Measurements from ENCODE around the gene MEX3B.
"Not testable (repeated sequence)": the region's sequence is repeated elsewhere in the genome, so short reads cannot be mapped to it uniquely, and the experiment has no call there.

Gene MEX3B

GRCh38 chr15:82005239-82005638 is 40.6 kb downstream of the MEX3B start:
- Histone ChIP-seq H3K27ac (replicated peaks; ENCODE audit: low read length) (no peak overlapping the region), H2BK5ac (ENCODE audit: low read length) (no peak overlapping the region)

GRCh38 chr15:82003916-82004315 is 41.9 kb downstream of the MEX3B start:
- Histone ChIP-seq H3K18ac (ENCODE audit: low read length) (no peak overlapping the region), H3K4me1 (ENCODE audit: control insufficient read depth in 2 of 2, insufficient read depth in 1 of 2, low read depth in 1 of 2, low read length in 2 of 2) (no peaks in the 10 kb centered on the region), H3K79me1 (ENCODE audit: low read depth, low read length) (no peaks in the 10 kb centered on the region), H2AFZ (ENCODE audit: low read length) (no peak overlapping the region), H4K91ac (ENCODE audit: low read depth, low read length, poor library complexity) (no peak overlapping the region), H2BK5ac (ENCODE audit: low read length) (no peak overlapping the region), H4K8ac (ENCODE audit: low read depth, low read length) (no peak overlapping the region), H3K4me2 (ENCODE audit: insufficient read depth, low read length, poor library complexity, severe bottlenecking) (no peak overlapping the region), H3K9me3 (replicated peaks in 1 of 2; ENCODE audit: control insufficient read depth in 2 of 2, insufficient read depth in 1 of 2, low read depth in 1 of 2, low read length in 2 of 2) (no peaks in the 10 kb centered on the region), H3K4ac (ENCODE audit: low read length) (no peak overlapping the region), H2AK5ac (ENCODE audit: low read depth, low read length) (no peak overlapping the region), H3K4me3 (ENCODE audit: low read length in 2 of 2) (no peak overlapping the region), H3K27ac (replicated peaks; ENCODE audit: low read length) (no peak overlapping the region), H2BK12ac (ENCODE audit: low read length) (no peak overlapping the region), H2BK120ac (ENCODE audit: low read depth, low read length) (no peak overlapping the region), H3K27me3 (ENCODE audit: control insufficient read depth in 3 of 3, insufficient read depth in 3 of 3, low read depth in 1 of 3, low read length in 3 of 3) (no peaks in the 10 kb centered on the region), H3K23ac (ENCODE audit: low read depth, low read length, poor library complexity) (no peak overlapping the region), H3K9ac (ENCODE audit: low read depth, low read length, poor library complexity) (no peak overlapping the region), H3K36me3 (replicated peaks in 1 of 2; ENCODE audit: control insufficient read depth in 2 of 2, insufficient read depth in 2 of 2, low read length in 2 of 2) (no peaks in the 10 kb centered on the region), H3K14ac (ENCODE audit: low read length) (no peak overlapping the region), H2BK15ac (ENCODE audit: low read length) (no peak overlapping the region)
- DNase-seq (ENCODE audit: low spot score): no peak
- no CpG with 5 or more reads among the region's 3 CpGs for WGBS, 2 donors (ENCODE audit: extremely low coverage in 2 of 2, insufficient read length in 2 of 2, insufficient replicate concordance in 1 of 2)

More at GRCh38 chr15:82005239-82005638, 40.6 kb downstream of the MEX3B start:
- Histone ChIP-seq H3K14ac (ENCODE audit: low read length) (no peak overlapping the region), H3K9ac (ENCODE audit: low read depth, low read length, poor library complexity) (no peak overlapping the region), H3K4me1 (ENCODE audit: control insufficient read depth in 2 of 2, insufficient read depth in 1 of 2, low read depth in 1 of 2, low read length in 2 of 2) (no peaks in the 10 kb centered on the region), H4K91ac (ENCODE audit: low read depth, low read length, poor library complexity) (no peak overlapping the region), H2BK12ac (ENCODE audit: low read length) (no peak overlapping the region), H2AK5ac (ENCODE audit: low read depth, low read length) (no peak overlapping the region), H3K4ac (ENCODE audit: low read length) (no peak overlapping the region), H3K4me2 (ENCODE audit: insufficient read depth, low read length, poor library complexity, severe bottlenecking) (no peak overlapping the region), H3K18ac (ENCODE audit: low read length) (no peak overlapping the region), H2BK15ac (ENCODE audit: low read length) (no peak overlapping the region), H4K8ac (ENCODE audit: low read depth, low read length) (no peak overlapping the region), H2BK120ac (ENCODE audit: low read depth, low read length) (no peak overlapping the region), H3K79me1 (ENCODE audit: low read depth, low read length) (no peaks in the 10 kb centered on the region), H3K23ac (ENCODE audit: low read depth, low read length, poor library complexity) (no peak overlapping the region), H2AFZ (ENCODE audit: low read length) (no peak overlapping the region), H3K27me3 (ENCODE audit: control insufficient read depth in 3 of 3, insufficient read depth in 3 of 3, low read depth in 1 of 3, low read length in 3 of 3) (no peaks in the 10 kb centered on the region), H3K4me3 (ENCODE audit: low read length in 2 of 2) (no peak overlapping the region), H3K36me3 (replicated peaks in 1 of 2; ENCODE audit: control insufficient read depth in 2 of 2, insufficient read depth in 2 of 2, low read length in 2 of 2) (no peaks in the 10 kb centered on the region), H3K9me3 (replicated peaks in 1 of 2; ENCODE audit: control insufficient read depth in 2 of 2, insufficient read depth in 1 of 2, low read depth in 1 of 2, low read length in 2 of 2) (no peaks in the 10 kb centered on the region)
- WGBS, 2 donors (ENCODE audit: extremely low coverage in 2 of 2, insufficient read length in 2 of 2, insufficient replicate concordance in 1 of 2): no CpG with 5 or more reads among the region's 1 CpG
- DNase-seq (ENCODE audit: low spot score): no peak

DNA sequence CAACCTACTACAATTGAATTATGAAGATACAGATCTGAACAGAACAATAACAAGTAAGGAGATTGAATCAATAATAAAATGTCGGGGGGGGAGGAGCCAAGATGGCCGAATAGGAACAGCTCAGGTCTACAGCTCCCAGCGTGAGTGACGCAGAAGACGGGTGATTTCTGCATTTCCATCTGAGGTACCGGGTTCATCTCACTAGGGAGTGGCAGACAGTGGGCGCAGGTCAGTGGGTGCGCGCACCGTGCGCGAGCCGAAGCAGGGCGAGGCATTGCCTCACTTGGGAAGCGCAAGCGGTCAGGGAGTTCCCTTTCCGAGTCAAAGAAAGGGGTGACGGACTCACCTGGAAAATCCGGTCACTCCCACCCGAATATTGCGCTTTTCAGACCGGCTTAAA is 50.7 kb downstream of the MEX3B start:
- not testable (repeated sequence) for H2AK5ac ChIP-seq (ENCODE audit: low read depth, low read length); H2BK120ac ChIP-seq (ENCODE audit: low read depth, low read length); H3K4me2 ChIP-seq (ENCODE audit: insufficient read depth, low read length, poor library complexity, severe bottlenecking); H2BK5ac ChIP-seq (ENCODE audit: low read length); H3K27ac ChIP-seq (replicated peaks; ENCODE audit: low read length); H3K4me1 ChIP-seq (ENCODE audit: control insufficient read depth in 2 of 2, insufficient read depth in 1 of 2, low read depth in 1 of 2, low read length in 2 of 2); H2BK12ac ChIP-seq (ENCODE audit: low read length); H2BK15ac ChIP-seq (ENCODE audit: low read length); H4K8ac ChIP-seq (ENCODE audit: low read depth, low read length); H3K18ac ChIP-seq (ENCODE audit: low read length); H3K4ac ChIP-seq (ENCODE audit: low read length); H3K14ac ChIP-seq (ENCODE audit: low read length); H4K91ac ChIP-seq (ENCODE audit: low read depth, low read length, poor library complexity); H3K36me3 ChIP-seq (replicated peaks in 1 of 2; ENCODE audit: control insufficient read depth in 2 of 2, insufficient read depth in 2 of 2, low read length in 2 of 2); H3K9ac ChIP-seq (ENCODE audit: low read depth, low read length, poor library complexity); H3K23ac ChIP-seq (ENCODE audit: low read depth, low read length, poor library complexity); H3K27me3 ChIP-seq (ENCODE audit: control insufficient read depth in 3 of 3, insufficient read depth in 3 of 3, low read depth in 1 of 3, low read length in 3 of 3); DNase-seq (ENCODE audit: low spot score); H3K79me1 ChIP-seq (ENCODE audit: low read depth, low read length)
- Histone ChIP-seq H2AFZ (ENCODE audit: low read length) (peak overlapping the region; percentile 59), H3K4me3 (ENCODE audit: low read length in 2 of 2) (peak overlapping the region; percentile 43 to 62), H3K9me3 (replicated peaks in 1 of 2; ENCODE audit: control insufficient read depth in 2 of 2, insufficient read depth in 1 of 2, low read depth in 1 of 2, low read length in 2 of 2) (peaks cover 3 to 19% of the 10 kb centered on the region in 2 donors)
- WGBS, 2 donors (ENCODE audit: extremely low coverage in 2 of 2, insufficient read length in 2 of 2, insufficient replicate concordance in 1 of 2): no CpG with 5 or more reads among the region's 22 CpGs

- H2BK15ac ChIP-seq (ENCODE audit: low read length): no peak overlapping the region
- peaks cover 3 to 19% of the 10 kb centered on the region in 2 donors for H3K9me3 ChIP-seq (replicated peaks in 1 of 2; ENCODE audit: control insufficient read depth in 2 of 2, insufficient read depth in 1 of 2, low read depth in 1 of 2, low read length in 2 of 2)
- no peak overlapping the region for H2AFZ ChIP-seq (ENCODE audit: low read length)
- no peak overlapping the region for H2BK5ac ChIP-seq (ENCODE audit: low read length)
- H3K23ac ChIP-seq (ENCODE audit: low read depth, low read length, poor library complexity): no peak overlapping the region
- no peak overlapping the region for H3K4me2 ChIP-seq (ENCODE audit: insufficient read depth, low read length, poor library complexity, severe bottlenecking)
- no peak overlapping the region for H4K8ac ChIP-seq (ENCODE audit: low read depth, low read length)
- no peak overlapping the region for H3K4ac ChIP-seq (ENCODE audit: low read length)
- no peak overlapping the region for H2BK12ac ChIP-seq (ENCODE audit: low read length)
- WGBS, 2 donors (ENCODE audit: extremely low coverage in 2 of 2, insufficient read length in 2 of 2, insufficient replicate concordance in 1 of 2): no CpG with 5 or more reads among the region's 1 CpG
- DNase-seq (ENCODE audit: low spot score): no peak
- H3K27ac ChIP-seq (replicated peaks; ENCODE audit: low read length): no peak overlapping the region
- no peak overlapping the region for H3K18ac ChIP-seq (ENCODE audit: low read length)
- H3K4me1 ChIP-seq (ENCODE audit: control insufficient read depth in 2 of 2, insufficient read depth in 1 of 2, low read depth in 1 of 2, low read length in 2 of 2): no peaks in the 10 kb centered on the region
- no peak overlapping the region for H2AK5ac ChIP-seq (ENCODE audit: low read depth, low read length)
- no peak overlapping the region for H3K4me3 ChIP-seq (ENCODE audit: low read length in 2 of 2)
- no peak overlapping the region for H3K14ac ChIP-seq (ENCODE audit: low read length)
- H3K27me3 ChIP-seq (ENCODE audit: control insufficient read depth in 3 of 3, insufficient read depth in 3 of 3, low read depth in 1 of 3, low read length in 3 of 3): no peaks in the 10 kb centered on the region
- no peak overlapping the region for H4K91ac ChIP-seq (ENCODE audit: low read depth, low read length, poor library complexity)
- H3K36me3 ChIP-seq (replicated peaks in 1 of 2; ENCODE audit: control insufficient read depth in 2 of 2, insufficient read depth in 2 of 2, low read length in 2 of 2): peaks cover 0 to 2% of the 10 kb centered on the region in 2 donors
- no peak overlapping the region for H3K9ac ChIP-seq (ENCODE audit: low read depth, low read length, poor library complexity)
- no peaks in the 10 kb centered on the region for H3K79me1 ChIP-seq (ENCODE audit: low read depth, low read length)
- no peak overlapping the region for H2BK120ac ChIP-seq (ENCODE audit: low read depth, low read length)
Observed at GRCh38 chr15:81992523-81992922, 53.3 kb downstream of the MEX3B start.
